AG08396 (cell line): Measurements from ENCODE around the gene MED20.

Experiments used
- DNase-seq: peaks from one replicate; pipeline ENCODE4 v3.0.0; 2012; ENCODE audit warnings: low spot score, mixed read lengths

Gene MED20

DNA sequence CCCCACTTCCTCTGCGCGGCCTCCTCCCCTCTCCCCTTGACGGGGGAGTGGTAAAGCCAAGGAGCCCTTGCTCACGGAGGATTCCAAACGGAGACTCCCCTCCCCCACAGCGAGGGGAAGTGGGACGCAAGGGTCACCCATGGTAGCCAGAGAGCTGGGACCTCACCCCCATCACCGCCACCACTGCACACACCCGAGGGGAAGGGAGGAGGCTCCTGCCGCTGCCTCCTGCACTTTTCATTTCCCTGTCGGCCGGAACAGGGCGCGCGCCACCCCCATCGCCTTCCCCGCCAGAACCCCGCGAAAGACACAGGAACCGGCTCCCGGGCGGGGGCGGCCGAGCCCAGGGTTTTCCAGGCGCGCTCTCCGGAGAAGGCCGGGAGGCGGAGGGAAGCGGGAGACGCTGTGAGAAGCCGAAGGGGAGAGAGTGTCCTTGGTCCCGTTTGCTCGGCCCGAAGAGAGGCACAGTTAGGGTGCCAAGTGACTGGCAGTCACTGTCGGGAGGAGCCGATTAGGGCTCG, 19.9 kb upstream of the MED20 start:
- peak; percentile 40 for DNase-seq

DNA sequence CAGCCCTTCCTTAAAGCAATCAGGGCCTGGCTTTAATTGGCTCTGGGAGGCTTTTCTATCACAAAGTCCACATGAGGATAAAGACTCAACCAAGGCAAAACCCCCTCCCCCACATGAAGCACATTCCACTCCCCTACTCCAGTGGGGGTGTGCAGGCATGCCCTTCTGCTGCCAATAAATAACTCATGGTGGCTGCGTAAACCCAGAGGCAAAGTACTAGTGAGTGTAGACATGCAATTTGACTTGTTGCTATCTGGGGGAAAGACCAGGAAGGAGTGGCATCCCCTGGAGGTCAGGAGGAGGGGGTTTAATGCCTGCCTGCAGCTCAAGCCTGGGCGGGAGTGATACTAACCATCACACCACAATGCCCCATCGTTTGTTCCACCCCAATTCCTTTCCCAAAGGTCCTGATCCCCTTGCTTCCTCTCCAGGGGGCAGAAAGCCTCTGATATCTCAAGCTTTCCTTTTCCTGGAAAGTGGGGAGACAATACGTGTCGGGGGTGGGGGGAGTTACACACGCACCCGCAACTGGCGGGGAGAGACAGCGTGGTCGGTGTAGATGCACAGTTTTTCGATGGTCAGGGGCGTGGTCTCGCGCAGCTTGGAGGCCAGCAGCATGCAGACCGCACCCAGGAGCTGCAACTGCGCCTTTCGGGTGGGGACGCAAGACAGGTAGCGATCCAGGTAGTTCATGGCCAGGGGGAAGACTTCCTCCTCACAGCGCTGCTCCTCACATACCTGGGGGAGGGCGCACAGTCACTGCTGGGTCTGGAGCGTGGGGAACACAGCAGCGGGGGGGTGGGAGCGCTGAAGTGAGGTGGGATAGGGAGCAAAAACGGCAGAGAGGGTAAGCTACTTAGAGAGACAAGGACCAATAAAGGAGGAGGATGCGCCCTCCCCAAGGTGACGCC, 19.2 kb upstream of the MED20 start:
- DNase-seq: peak; percentile 32

DNA sequence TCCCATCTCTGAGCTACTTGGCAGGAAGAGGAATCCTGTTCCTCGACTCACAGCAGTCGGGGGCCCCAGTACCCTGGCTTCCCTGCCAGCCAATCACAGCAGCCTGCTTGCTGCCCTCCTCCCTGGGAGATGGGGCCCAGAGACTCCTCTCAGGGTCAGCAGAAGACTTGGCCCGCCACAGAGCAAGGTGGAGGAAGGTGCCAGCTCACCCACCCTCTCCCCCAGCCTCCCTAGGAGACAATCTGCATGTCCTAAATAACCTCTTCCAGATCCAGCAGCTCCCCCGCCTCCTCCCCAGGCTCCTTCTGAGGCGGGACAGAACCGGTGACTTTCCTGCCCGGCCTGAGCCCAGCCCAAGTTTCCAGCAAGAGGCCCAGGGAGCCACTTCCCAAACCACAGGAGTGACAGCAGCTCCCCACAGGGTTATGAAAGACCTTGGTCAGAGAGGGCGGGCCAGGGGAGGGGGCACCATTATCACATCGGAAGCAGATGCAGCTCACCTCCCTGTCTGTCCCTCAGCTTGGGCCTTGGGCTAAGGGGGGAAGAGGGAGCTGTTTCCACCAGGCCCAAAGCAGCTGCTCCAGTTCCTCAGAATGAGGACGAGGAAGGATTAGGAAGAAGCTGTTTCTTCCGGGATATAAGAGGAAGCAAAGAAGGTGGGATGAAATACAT, 18.4 kb upstream of the MED20 start:
- DNase-seq: no peak

DNA sequence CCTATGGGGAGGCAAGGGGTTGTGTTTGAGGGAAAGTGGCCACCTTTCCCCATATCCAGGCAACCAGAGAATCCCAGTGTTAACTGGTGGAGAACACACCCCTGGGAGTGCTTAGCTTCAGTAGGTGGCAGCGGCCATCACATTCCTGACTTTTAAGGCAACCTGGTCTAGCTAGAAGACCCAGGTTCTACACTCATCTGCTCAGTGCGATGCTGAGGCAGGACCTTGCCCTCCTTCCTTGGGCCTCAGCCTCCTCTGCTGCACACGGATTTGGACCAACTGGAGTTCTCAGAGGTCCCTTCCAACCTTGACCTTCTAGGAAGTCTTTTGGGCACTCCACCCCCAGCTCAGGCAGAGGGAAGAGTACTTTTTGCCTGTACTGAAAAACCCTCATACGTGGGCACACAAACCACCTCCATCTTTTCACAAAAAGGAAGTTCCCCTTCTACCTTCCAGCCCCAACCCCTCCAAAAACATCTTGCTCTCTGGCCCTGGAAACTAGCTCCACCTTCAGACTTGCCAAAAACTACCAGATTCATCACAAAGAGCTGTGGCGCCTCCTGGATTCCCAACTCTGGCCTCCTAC, 17.7 kb upstream of the MED20 start:
- no peak for DNase-seq

DNA sequence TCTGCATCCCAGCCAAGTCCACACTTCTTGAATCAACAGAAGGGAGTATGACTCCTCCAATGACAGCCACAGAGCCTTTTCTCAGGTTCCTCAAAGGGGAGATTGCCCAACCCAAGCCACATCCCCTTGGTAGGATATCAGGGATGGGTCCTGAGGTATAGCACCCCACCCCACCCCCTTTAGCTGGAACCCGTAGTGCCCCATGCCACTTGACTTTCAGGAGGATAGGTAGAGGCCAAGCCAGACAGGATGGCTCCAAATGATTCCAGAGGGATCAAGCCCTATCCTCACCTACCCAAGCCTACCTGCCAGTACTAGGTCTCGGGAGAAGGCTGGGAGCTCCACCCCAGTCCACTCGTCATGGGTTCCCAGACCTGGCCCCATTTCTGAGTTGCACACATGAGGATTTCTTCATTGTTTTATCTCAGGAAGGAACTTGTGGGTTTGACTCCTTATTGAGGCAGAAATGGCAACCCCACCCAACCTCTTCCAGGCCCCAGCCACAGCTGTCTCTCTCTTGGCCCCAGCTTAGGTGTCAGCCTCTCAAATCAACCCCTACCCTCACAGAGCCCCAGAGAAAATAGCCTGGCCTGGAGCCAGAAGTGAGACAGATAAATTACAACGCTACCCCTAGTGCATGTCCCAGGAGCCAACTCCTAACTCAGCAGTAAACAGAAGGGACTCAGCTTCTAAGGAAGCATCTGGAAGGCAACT, 17.1 kb upstream of the MED20 start:
- DNase-seq: no peak

DNA sequence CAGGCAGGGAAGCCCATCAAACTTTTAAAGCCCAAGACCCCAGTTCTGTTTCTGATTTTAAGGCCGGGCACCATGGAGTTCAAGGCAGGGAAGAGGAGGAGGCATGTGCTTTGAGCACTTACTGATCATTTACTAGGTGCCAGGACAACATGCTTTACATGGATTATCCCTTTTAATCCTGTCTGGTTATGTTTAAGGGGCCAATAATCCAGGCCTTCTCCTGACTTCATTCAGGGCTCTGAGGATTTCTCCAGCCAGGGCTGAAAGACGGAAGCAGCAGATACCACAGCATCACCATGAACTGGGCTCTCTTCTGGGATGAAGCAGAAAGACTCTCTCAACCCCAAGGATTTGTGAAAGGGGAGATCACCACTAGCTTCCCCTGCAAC, 16.5 kb upstream of the MED20 start:
- DNase-seq: no peak

DNA sequence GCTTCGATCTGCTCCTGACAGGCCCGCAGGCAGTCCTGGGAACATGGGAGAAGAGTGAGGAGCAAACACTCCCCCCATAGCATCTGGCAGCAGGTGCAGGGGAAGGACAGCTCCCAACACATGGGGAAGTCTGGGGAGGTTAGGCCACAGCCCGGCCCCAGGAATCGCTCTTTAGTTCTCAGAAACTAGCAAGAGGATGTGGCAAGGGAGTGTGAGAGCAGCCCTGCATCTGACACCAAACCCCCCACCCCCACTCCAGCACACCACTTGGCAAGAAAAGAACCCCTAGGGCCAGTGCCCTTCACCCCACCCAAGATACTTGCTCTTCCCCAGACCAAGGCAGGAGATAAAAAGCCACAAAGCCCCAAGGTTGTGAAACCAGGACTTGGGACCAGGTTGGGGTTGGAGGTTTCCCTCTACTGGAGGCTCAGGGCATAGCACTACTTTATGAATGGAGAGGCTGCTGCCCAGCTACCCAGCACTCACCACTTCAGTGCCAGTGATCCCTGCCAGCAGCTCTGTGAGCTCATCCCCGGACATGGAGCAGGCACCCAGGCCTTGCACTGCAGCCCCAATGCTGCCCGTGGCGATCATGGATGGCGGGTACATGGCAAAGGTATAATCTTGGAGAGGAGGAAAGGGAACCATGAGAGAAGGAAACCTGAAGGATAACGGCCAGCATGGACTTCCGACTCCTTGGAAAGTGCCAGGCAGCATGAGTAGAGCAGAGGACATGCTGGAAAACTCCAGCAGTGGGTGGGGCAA, 15.3 kb upstream of the MED20 start:
- peak; percentile 85 for DNase-seq

DNA sequence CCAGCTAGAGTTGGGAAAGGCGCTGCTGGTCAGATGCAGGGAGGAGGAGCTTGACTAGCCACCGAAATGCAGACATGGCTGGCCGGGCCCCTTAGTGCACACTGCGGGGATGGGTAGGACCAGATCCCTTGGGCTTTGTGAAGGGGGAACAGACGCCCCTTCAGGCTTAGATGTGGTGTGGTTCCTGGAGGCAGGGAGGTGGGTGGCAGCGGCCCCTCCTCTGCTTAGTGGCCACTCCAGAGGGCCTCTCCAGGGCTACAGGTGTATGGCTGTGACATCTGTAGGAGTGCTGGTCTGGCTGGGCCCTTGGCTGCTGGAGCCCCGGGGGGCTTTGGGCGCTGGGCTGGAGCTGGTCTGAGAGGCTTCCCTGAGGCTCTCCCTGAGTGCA, 14.7 kb upstream of the MED20 start:
- DNase-seq: no peak

DNA sequence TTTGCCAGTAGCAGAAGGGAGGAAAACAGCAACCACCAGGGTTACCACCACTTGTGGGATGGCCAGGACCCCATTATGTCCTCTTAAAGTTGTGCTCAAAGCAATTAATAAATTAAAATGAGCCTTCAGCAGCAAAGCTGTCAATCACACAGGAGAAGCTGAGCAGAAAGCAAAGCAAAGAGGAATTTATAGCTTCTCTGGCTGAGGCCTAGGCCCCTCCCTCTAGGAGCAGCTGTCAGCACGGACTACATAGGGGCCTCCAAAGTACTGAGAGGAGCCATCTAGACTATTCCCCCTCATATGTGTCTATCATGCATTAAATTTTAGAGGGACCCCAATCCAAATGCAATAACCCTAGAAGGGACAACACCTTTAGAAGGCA, 14.2 kb upstream of the MED20 start:
- no peak for DNase-seq

DNA sequence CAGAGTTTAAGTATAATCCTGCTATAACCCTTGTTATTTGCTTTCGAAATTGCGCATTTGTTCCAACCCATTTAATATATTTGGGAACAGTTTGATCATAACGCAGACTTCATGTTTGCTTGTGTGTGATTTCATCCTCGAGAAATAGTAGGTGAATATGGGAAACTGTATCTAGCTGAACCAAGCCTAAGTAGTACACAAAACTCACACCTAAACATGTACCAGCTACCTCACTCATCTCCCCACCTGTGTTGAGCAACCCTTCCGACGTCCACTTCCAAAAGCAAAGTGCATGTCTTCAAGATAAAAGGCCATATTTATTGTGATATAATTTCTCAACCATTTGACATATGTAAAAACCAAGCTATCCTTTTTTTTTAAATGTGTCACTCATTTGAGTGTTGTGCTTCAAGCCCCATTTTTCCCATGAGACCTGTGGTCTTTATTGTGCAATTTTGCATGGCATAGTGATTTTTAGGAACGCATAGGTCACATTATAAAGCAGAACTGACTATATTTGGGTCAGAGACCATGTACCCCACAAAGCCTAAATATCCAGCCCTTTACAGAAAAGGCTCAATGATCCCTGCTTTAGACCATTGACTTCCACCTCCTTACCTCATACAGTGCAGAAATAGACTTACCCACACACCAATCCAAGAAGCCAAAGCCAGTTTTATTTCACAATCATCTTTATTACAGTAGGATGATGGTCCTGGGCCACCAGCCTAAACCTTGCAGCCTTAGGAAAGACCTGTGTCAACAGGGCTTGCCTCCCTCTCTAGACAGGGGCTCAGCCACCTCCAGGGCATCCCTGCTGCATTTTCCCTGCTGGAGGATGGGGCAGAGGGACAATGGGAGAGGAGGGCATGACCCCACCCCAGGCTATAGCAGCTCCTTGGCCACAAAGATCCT, 13.6 kb upstream of the MED20 start:
- DNase-seq: no peak

DNA sequence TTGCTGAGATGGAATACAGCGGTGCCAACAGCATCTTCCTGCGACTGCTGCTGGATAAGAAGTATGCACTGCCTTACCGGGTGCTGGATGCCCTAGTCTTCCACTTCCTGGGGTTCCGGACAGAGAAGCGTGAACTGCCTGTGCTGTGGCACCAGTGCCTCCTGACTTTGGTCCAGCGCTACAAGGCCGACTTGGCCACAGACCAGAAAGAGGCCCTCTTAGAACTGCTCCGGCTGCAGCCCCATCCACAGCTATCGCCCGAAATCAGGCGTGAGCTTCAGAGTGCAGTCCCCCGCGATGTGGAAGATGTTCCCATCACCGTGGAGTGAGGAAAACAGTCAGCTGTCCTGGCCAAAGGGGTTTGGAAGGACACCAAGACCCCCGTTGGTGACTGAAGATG, 11.4 kb upstream of the MED20 start:
- DNase-seq: no peak

DNA sequence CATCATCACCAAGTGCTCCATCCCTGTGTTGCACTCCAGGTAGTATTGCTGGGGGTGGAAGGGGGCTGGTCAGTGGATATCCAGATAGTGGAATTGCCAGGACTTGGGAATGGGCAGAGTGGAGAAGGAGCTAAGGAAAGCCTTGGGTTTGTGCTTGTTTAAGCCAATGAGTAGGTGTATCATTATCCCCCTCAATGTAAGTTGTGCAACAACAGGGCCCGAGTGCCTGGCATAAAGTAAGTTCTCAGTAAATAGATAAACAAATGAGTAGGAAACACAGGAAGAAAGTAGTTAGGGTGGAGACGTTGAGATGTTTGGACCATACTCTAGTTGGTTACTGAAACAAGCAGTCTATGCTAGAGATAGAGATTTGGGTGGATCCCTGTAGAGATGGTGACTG, 10.9 kb upstream of the MED20 start:
- no peak for DNase-seq

DNA sequence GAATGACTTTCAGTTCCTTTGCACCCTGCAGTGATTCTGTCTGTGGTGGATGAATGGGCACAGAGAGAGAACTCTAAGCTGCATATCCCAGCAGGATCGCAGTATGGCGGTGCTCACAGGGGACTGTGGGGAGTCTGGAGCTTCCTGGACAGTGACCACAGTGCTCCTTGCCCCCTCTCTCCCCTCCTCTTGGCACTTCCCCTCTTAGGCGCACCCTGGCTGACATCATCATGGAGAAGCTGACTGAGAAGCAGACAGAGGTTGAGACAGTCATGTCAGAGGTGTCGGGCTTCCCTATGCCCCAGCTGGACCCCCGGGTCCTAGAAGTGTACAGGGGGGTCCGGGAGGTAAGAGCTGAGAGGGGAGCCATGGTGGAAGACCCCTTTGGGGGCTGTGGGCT, 9.0 kb upstream of the MED20 start:
- no peak for DNase-seq

DNA sequence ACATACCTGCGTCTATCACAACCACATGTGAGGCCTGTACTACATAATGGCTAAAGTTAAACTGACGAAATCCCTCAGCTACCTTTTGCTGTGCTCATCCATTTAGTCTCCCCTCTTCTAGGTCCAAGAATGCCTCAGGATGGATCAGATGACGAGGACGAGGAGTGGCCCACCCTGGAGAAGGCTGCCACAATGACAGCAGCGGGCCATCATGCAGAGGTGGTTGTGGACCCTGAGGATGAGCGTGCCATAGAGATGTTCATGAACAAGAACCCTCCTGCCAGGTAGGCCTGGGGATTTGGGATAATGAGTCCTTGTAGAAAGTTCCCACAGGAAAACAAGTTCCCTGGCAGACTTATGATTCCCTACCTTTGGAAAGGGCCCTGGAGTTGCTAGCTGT, 6.3 kb upstream of the MED20 start:
- DNase-seq: no peak

DNA sequence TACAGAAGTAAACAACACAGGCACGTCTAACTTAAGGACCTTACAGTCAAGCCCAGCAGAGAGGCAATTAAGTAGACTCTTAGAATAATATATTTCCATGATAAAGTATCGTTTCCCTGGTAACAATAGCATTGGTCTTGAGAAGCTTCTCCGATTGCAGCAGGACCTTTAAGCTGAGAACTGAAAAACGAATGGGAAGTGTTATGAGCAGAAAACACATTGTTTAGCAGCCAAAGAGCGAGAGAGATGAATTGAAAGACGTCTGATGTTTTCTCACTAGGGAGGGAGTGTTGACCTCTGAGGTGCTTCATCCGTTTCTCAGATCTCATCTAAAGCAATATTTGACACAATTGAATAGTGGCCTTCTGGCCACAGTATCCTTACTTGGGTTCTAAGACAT, 1.2 kb upstream of the MED20 start:
- DNase-seq: no peak

DNA sequence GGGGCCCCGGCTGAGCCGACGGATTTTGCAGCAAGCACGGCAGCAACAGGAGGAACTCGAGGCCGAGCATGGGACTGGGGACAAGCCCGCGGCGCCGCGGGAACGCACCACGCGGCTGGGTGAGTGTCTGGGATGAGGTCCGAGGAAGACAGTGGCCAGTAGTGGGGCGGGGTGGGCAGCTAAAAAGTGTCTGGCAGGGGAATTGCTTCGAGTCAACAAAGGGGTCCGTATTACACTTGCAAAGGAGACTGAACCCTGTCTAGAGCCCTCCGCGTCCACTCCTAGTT, 716 bp upstream of the MED20 start:
- peak; percentile 24 for DNase-seq

DNA sequence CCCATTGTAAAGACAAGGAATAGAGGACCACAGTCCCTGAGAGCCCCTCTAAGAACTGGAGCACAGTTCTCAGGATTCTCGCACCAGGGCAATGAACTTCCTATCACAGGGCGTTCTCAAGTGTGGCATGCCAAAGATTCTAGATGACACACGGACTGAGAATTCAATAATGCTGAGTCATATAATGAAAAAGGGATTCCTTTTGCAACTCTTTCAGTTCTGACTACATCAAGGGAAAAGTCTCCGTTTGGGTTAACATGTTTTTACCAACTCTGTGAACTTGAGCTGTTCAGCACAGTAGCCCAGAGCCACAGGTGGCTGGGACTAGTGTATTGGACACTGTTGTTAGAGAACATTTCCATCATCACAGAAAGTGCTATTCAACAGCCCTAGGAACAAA, 3.4 kb downstream of the MED20 start:
- peak; percentile 84 for DNase-seq

DNA sequence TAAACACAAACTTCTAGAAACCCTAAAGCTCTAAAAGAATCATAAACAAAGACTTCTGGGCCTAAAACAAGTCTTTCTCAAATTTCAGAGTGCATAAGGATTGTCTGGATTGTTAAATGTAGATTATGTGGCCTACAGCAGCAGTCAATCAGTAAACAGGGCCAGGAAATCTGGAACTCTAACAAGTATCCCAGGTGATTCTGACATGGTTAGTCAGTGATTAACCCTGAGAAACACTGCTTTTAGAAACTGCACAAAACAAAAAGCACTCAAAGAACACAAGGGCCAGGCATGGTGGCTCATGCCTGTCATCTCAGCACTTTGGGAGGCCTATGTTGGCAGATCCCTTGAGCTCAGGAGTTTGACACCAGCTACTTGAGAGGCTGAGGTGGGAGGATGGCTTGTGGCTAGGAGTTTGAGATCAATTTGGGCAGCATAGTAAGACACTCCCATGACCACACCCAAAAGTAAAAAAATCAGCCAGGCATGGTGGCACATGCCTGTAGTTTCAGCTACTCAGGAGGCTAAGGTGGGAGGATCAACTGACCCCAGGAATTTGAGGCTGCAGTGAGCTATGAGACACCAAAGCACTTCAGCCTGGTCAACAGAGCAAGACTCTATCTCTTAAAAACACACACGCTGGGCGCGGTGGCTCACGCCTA, 5.9 kb downstream of the MED20 start:
- DNase-seq: no peak

DNA sequence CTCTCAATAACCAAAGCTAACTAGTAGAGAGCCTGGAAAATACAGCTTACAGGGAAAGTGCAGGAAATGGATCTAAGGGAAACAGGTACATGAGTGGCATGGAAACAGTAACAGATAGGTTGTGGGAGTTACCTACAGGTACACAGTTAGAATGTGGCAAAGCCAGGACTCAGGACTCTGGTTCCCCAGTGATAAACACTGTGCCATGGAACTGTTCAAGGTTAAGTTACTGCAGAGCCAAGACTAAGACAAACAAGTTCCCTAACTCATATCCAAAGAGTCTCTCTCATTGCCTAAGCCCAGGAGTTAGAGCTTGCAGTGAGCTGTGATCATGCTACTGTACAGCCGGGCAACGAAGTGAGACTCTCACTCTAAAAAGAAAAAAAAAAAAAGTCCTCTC, 6.6 kb downstream of the MED20 start:
- no peak for DNase-seq

DNA sequence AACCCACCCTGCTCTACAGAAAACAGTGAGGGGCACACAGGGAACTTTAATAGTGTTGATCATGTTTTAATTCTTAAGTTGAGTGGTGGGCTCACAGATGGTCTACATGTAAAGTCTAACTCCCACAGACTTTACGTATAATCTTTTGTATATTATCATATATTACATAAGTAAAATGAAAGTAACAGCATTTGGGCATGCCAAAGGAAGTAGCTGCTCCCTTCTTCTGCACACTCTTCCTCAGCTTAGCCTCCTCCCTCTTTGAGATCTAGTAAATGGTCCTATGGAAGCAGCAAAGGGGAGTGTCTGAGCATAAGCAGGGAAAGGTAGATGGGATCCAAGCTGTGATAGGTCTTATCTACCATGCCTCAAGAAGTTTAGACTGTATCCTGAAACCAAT, 11.2 kb downstream of the MED20 start:
- no peak for DNase-seq
